Epithelial cell of esophagus (primary cell): ENCODE data around the gene CRTAC1.

Experiments
- DNase-seq: peaks from one replicate; pipeline ENCODE4 v3.0.0; 2010; ENCODE audit warnings: low read depth
- H3K4me3 ChIP-seq: 2 replicates; pipeline ENCODE4 v1.5.1; 2011; ENCODE audit warnings: mild to moderate bottlenecking, low read length, control low read depth
- TF ChIP-seq, protein P1 (sequence below): IDR thresholded peaks from 2 replicates; pipeline ENCODE4 v1.5.1; 2011; ENCODE audit warnings: low read depth, mild to moderate bottlenecking, low read length, control low read depth, inconsistent platforms; ENCODE audit not compliant: insufficient read depth; ENCODE audit errors: missing control alignments

CRTAC1 gene

GRCh38 chr10:97820096-97820704 lies 210.2 kb downstream of the CRTAC1 start:
- no peak for DNase-seq
- TF ChIP-seq, protein P1, sequence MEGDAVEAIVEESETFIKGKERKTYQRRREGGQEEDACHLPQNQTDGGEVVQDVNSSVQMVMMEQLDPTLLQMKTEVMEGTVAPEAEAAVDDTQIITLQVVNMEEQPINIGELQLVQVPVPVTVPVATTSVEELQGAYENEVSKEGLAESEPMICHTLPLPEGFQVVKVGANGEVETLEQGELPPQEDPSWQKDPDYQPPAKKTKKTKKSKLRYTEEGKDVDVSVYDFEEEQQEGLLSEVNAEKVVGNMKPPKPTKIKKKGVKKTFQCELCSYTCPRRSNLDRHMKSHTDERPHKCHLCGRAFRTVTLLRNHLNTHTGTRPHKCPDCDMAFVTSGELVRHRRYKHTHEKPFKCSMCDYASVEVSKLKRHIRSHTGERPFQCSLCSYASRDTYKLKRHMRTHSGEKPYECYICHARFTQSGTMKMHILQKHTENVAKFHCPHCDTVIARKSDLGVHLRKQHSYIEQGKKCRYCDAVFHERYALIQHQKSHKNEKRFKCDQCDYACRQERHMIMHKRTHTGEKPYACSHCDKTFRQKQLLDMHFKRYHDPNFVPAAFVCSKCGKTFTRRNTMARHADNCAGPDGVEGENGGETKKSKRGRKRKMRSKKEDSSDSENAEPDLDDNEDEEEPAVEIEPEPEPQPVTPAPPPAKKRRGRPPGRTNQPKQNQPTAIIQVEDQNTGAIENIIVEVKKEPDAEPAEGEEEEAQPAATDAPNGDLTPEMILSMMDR, result no peak
- no peak overlapping the region for H3K4me3 ChIP-seq

DNA sequence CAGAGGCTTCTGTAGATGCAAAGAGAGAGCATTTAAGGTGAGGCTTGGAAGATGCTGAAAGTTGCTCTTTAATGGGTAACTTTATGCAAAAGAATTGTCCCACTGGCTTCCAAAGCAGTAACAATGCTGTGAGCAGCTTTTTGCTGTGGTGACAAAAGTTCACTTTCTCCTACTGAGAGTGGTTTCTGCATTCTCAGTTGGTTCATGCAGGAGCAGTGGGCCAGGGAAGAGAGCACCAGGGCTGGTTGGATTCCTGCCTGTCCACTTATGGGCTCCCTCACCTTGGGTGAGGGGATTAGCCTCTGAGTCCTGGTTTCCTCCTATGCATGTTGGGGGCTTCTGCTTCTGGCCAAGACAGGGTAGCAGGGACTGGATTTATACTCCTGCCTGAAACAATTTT lies 211.8 kb downstream of the CRTAC1 start:
- no peak overlapping the region for H3K4me3 ChIP-seq
- DNase-seq, result no peak
- TF ChIP-seq, protein P1, result no peak

- no peak for DNase-seq
- TF ChIP-seq, protein P1, result no peak
- H3K4me3 ChIP-seq, result no peak overlapping the region
Measured at GRCh38 chr10:97816609-97817008, 213.8 kb downstream of the CRTAC1 start.
